Mesenchymal stem cell (in vitro differentiated cells and primary cell): Measurements from ENCODE around the gene RGS14.

ENCODE experiments used
- DNase-seq: peaks from one replicate; pipeline ENCODE4 v3.0.0-alpha.2; 2013
- H2AFZ ChIP-seq: one replicate; pipeline ENCODE4 v1.6.1; 2013; ENCODE audit warnings: low read depth, mild to moderate bottlenecking, control low read depth, inconsistent platforms, low read length, moderate library complexity
- H2AK5ac ChIP-seq: 2 replicates; pipeline ENCODE4 v1.6.1; 2013; ENCODE audit warnings: low read length, moderate library complexity, mild to moderate bottlenecking, inconsistent platforms; ENCODE audit not compliant: severe bottlenecking
- H2BK120ac ChIP-seq: one replicate; pipeline ENCODE4 v1.6.1; 2013; ENCODE audit warnings: low read depth, mild to moderate bottlenecking, inconsistent platforms, low read length, moderate library complexity
- H2BK12ac ChIP-seq, 2 experiments: one replicate each; pipeline ENCODE4 v1.6.1; 2013; ENCODE audit warnings: inconsistent platforms in 2 of 2, low read length in 2 of 2, mild to moderate bottlenecking in 2 of 2, moderate library complexity in 2 of 2, control low read depth in 1 of 2
- H2BK15ac ChIP-seq: one replicate; pipeline ENCODE4 v1.6.1; 2013; ENCODE audit warnings: mild to moderate bottlenecking, low read depth, inconsistent platforms; ENCODE audit not compliant: poor library complexity, severe bottlenecking
- H2BK5ac ChIP-seq: 2 replicates; pipeline ENCODE4 v1.6.1; 2013; ENCODE audit warnings: low read depth, mild to moderate bottlenecking, low read length, control low read depth, inconsistent platforms; ENCODE audit not compliant: poor library complexity, severe bottlenecking
- H3K14ac ChIP-seq, 2 experiments: one replicate each; pipeline ENCODE4 v1.6.1; 2013; ENCODE audit warnings: inconsistent platforms in 2 of 2, low read length in 2 of 2, control low read depth in 1 of 2, mild to moderate bottlenecking in 1 of 2, moderate library complexity in 1 of 2
- H3K18ac ChIP-seq, 2 experiments: one replicate each; pipeline ENCODE4 v1.6.1; 2013; ENCODE audit warnings: inconsistent platforms in 2 of 2, low read length in 2 of 2, control low read depth in 1 of 2, low read depth in 1 of 2, mild to moderate bottlenecking in 1 of 2
- H3K23ac ChIP-seq, 2 experiments: one replicate each; pipeline ENCODE4 v1.6.1; 2013; ENCODE audit warnings: inconsistent platforms in 2 of 2, low read length in 2 of 2, mild to moderate bottlenecking in 2 of 2, moderate library complexity in 2 of 2, control low read depth in 1 of 2
- H3K27ac ChIP-seq: 2 replicates; pipeline ENCODE4 v1.5.1; 2013; ENCODE audit warnings: mild to moderate bottlenecking, moderate library complexity, low read length, control low read depth, inconsistent platforms; ENCODE audit not compliant: poor library complexity, severe bottlenecking
- H3K27me3 ChIP-seq, 2 experiments: 2 replicates each; pipeline versions ENCODE4 v1.6.1 to v1.7.0; 2013; ENCODE audit warnings: low read length in 2 of 2, mild to moderate bottlenecking in 2 of 2, moderate library complexity in 2 of 2, control low read depth in 1 of 2, inconsistent platforms in 1 of 2; ENCODE audit not compliant: control insufficient read depth in 1 of 2, insufficient read depth in 1 of 2
- H3K36me3 ChIP-seq, 2 experiments: 2 replicates each; pipeline versions ENCODE4 v1.6.1 to v1.7.0; 2013; ENCODE audit warnings: low read length in 2 of 2, control low read depth in 1 of 2, inconsistent platforms in 1 of 2, low read depth in 1 of 2, mild to moderate bottlenecking in 1 of 2; ENCODE audit not compliant: insufficient read depth in 2 of 2, control insufficient read depth in 1 of 2
- H3K4ac ChIP-seq, 2 experiments: one replicate each; pipeline ENCODE4 v1.6.1; 2013; ENCODE audit warnings: inconsistent platforms in 2 of 2, low read length in 2 of 2, mild to moderate bottlenecking in 2 of 2, moderate library complexity in 2 of 2, control low read depth in 1 of 2, low read depth in 1 of 2
- H3K4me1 ChIP-seq: 2 replicates; pipeline ENCODE4 v1.6.1; 2013; ENCODE audit warnings: low read depth, low read length, control low read depth; ENCODE audit not compliant: control insufficient read depth, insufficient read depth
- H3K4me2 ChIP-seq: 2 replicates; pipeline ENCODE4 v1.6.1; 2013; ENCODE audit warnings: low read length, mild to moderate bottlenecking, inconsistent platforms; ENCODE audit not compliant: poor library complexity, severe bottlenecking
- H3K4me3 ChIP-seq, 2 experiments: 2 replicates each; pipeline versions ENCODE4 v1.5.1 to v1.7.0; 2013; ENCODE audit warnings: low read length in 2 of 2, mild to moderate bottlenecking in 2 of 2, control low read depth in 1 of 2, low read depth in 1 of 2; ENCODE audit not compliant: insufficient read depth in 1 of 2
- H3K79me1 ChIP-seq: replicated peaks from 2 replicates; pipeline ENCODE4 v1.6.1; 2013; ENCODE audit warnings: mild to moderate bottlenecking, control low read depth, low read length, inconsistent platforms; ENCODE audit not compliant: poor library complexity, severe bottlenecking
- H3K9ac ChIP-seq: 2 replicates; pipeline ENCODE4 v1.7.0; 2013; ENCODE audit warnings: mild to moderate bottlenecking, low read length, moderate library complexity
- H3K9me3 ChIP-seq: 2 replicates; pipeline ENCODE4 v1.7.0; 2013; ENCODE audit warnings: mild to moderate bottlenecking, low read length; ENCODE audit not compliant: control insufficient read depth
- H4K8ac ChIP-seq: one replicate; pipeline ENCODE4 v1.6.1; 2013; ENCODE audit warnings: inconsistent platforms, mild to moderate bottlenecking, low read length, moderate library complexity
- H4K91ac ChIP-seq: one replicate; pipeline ENCODE4 v1.6.1; 2013; ENCODE audit warnings: mild to moderate bottlenecking, low read length, inconsistent platforms
- WGBS: methylation state at CpG from one replicate; pipeline ENCODE4 v1.1.7; 2013; ENCODE audit warnings: mixed read lengths; 5-methylcytosine and 5-hydroxymethylcytosine counted together

RGS14 gene

GRCh38 chr5:177333420-177334154 lies 24.1 kb upstream of the RGS14 start:
- Histone ChIP-seq H2AFZ (no peak overlapping the region), H3K79me1 (peaks cover 57% of the 10 kb centered on the region), H3K9me3 (no peaks in the 10 kb centered on the region)

GRCh38 chr5:177334155-177334551 lies 23.6 kb upstream of the RGS14 start:
- no peaks in the 10 kb centered on the region for H3K27me3 ChIP-seq
- no peak overlapping the region for H2BK12ac ChIP-seq
- no peak overlapping the region for H3K18ac ChIP-seq
- H3K9ac ChIP-seq = no peak overlapping the region
- DNase-seq = no peak
- WGBS = 94% methylated on average over 14 of the region's 15 CpGs
- H4K91ac ChIP-seq = no peak overlapping the region
- no peak overlapping the region for H3K23ac ChIP-seq
- H3K4ac ChIP-seq = no peak overlapping the region
- H2BK15ac ChIP-seq = no peak overlapping the region
- no peak overlapping the region for H3K27ac ChIP-seq
- H2AK5ac ChIP-seq = no peak overlapping the region
- H2AFZ ChIP-seq = no peak overlapping the region
- no peak overlapping the region for H3K14ac ChIP-seq
- no peak overlapping the region for H2BK120ac ChIP-seq
- no peaks in the 10 kb centered on the region for H3K9me3 ChIP-seq
- H3K4me3 ChIP-seq = no peak overlapping the region
- H4K8ac ChIP-seq = no peak overlapping the region
- no peak overlapping the region for H2BK5ac ChIP-seq
- H3K4me1 ChIP-seq = peaks cover 2% of the 10 kb centered on the region
- peaks cover 92 to 94% of the 10 kb centered on the region in 2 experiments for H3K36me3 ChIP-seq
- peaks cover 60% of the 10 kb centered on the region for H3K79me1 ChIP-seq
- H3K4me2 ChIP-seq = no peak overlapping the region

More at GRCh38 chr5:177333420-177334154, 24.1 kb upstream of the RGS14 start:
- no peak for DNase-seq
- Histone ChIP-seq H2BK12ac (no peak overlapping the region), H3K27me3 (no peaks in the 10 kb centered on the region), H3K4me2 (no peak overlapping the region), H3K4me1 (peaks cover 2% of the 10 kb centered on the region), H3K18ac (no peak overlapping the region), H3K36me3 (peaks cover 88 to 89% of the 10 kb centered on the region in 2 experiments), H4K8ac (no peak overlapping the region), H4K91ac (no peak overlapping the region), H2AK5ac (no peak overlapping the region), H3K14ac (no peak overlapping the region), H3K9ac (no peak overlapping the region), H3K23ac (no peak overlapping the region), H3K4me3 (no peak overlapping the region), H3K27ac (no peak overlapping the region), H3K4ac (no peak overlapping the region), H2BK5ac (no peak overlapping the region), H2BK15ac (no peak overlapping the region), H2BK120ac (no peak overlapping the region)
- 97% methylated on average over 16 of the region's 16 CpGs for WGBS

- H3K27me3 ChIP-seq = no peaks in the 10 kb centered on the region
- H3K4ac ChIP-seq = no peak overlapping the region
- WGBS = 96% methylated on average over 20 of the region's 21 CpGs
These were observed 22.7 kb upstream of the RGS14 start for GRCh38 chr5:177334781-177335700.

GRCh38 chr5:177335701-177336065 lies 22.0 kb upstream of the RGS14 start:
- Histone ChIP-seq H3K9ac (no peak overlapping the region), H3K14ac (no peak overlapping the region), H3K23ac (no peak overlapping the region), H3K4ac (no peak overlapping the region), H4K91ac (no peak overlapping the region), H2BK120ac (no peak overlapping the region), H3K4me2 (no peak overlapping the region), H3K27me3 (no peaks in the 10 kb centered on the region), H2AK5ac (no peak overlapping the region), H3K36me3 (peaks cover 77 to 87% of the 10 kb centered on the region in 2 experiments), H4K8ac (no peak overlapping the region), H2BK15ac (no peak overlapping the region), H2AFZ (no peak overlapping the region), H3K4me3 (no peak overlapping the region), H2BK12ac (no peak overlapping the region), H3K9me3 (no peaks in the 10 kb centered on the region), H3K18ac (no peak overlapping the region), H2BK5ac (no peak overlapping the region), H3K4me1 (peaks cover 2% of the 10 kb centered on the region), H3K27ac (no peak overlapping the region), H3K79me1 (peaks cover 64% of the 10 kb centered on the region)
- no peak for DNase-seq
- WGBS = 97% methylated on average over 7 of the region's 7 CpGs

More at GRCh38 chr5:177334781-177335700, 22.7 kb upstream of the RGS14 start:
- H2BK5ac ChIP-seq = no peak overlapping the region
- no peak for DNase-seq
- H3K9ac ChIP-seq = no peak overlapping the region
- no peak overlapping the region for H3K27ac ChIP-seq
- peaks cover 2% of the 10 kb centered on the region for H3K4me1 ChIP-seq
- H3K4me2 ChIP-seq = no peak overlapping the region
- H3K79me1 ChIP-seq = peaks cover 63% of the 10 kb centered on the region
- H4K8ac ChIP-seq = no peak overlapping the region
- H3K14ac ChIP-seq = no peak overlapping the region
- H3K18ac ChIP-seq = no peak overlapping the region
- no peaks in the 10 kb centered on the region for H3K9me3 ChIP-seq
- H4K91ac ChIP-seq = no peak overlapping the region
- H3K23ac ChIP-seq = no peak overlapping the region
- H2AK5ac ChIP-seq = no peak overlapping the region
- no peak overlapping the region for H2BK15ac ChIP-seq
- no peak overlapping the region for H3K4me3 ChIP-seq
- no peak overlapping the region for H2BK120ac ChIP-seq
- peaks cover 83 to 94% of the 10 kb centered on the region in 2 experiments for H3K36me3 ChIP-seq
- H2BK12ac ChIP-seq = no peak overlapping the region
- no peak overlapping the region for H2AFZ ChIP-seq
